GM10248 (cell line): ENCODE measurements around the gene SEMA3A.
"Not testable (repeated sequence)": the region's sequence is repeated elsewhere in the genome, so short reads cannot be mapped to it uniquely, and the experiment has no call there.

ENCODE experiments used
- CTCF ChIA-PET: fragments of 300-600 bp; sonication (Branson Sonifier 250); formaldehyde crosslinking; extraction: SDS; loops from one replicate; lab custom pipeline; 2021; ENCODE audit warnings: antibody characterized with exemption; lab: Yijun Ruan, JAX
- POLR2A ChIA-PET: fragments of 350-650 bp; sonication (Branson Sonifier 250); formaldehyde crosslinking; extraction: SDS; loops from one replicate; lab custom pipeline; 2020; ENCODE audit warnings: antibody characterized with exemption; lab: Yijun Ruan, JAX
- DNase-seq: peaks from one replicate; pipeline ENCODE4 v3.0.0; 2012; ENCODE audit errors: extremely low spot score
- CTCF ChIP-seq: IDR thresholded peaks from 2 replicates; pipeline ENCODE4 v1.5.1; 2012; ENCODE audit warnings: mild to moderate bottlenecking, low read depth; ENCODE audit errors: extremely low read depth, missing control alignments, control extremely low read depth

The SEMA3A gene

DNA sequence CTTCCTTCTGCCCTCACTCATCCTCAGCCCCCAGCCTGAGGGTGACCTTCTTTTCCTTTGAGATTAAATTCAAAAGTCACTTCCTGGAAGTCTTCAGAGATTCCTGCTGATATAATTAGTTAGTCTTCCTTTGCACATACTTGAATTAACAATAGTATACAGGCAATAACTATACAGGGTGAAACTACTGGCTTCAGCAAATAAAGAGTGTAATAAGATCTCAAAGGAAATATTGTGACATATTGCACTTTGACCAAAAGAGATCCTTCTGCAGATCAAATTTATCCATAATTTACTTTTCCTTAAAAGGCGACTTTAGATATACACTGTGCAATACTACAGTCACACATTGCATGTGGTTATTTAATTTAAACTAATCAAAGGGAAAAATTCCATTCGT is 123.8 kb downstream of the SEMA3A start:
- no peak for TF ChIP-seq CTCF
- no peak for DNase-seq
- POLR2A ChIA-PET, result no interaction called here

DNA sequence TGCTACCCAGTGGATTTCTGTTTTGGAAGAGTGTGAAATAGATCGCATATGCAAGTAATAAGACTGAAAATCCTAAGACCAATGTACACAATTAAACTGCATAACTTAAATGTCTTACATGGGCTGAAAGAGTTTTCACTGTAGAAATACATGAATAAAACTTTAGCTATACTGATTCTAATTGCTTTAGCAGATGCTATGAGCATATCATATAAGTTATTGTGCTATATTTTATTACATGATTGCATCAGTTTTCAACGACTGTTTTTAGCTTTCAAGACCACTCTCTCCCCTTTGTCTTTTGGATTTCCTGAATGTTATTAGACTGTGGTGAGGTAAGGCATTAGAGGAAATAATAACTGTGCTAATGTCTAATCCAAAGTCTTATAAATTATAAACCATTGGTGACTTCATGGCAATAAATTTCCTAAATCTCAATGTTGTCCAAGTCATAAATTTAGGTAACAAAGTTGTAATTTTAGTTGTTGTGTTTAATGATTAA is 124.5 kb downstream of the SEMA3A start:
- ChIA-PET CTCF (no interaction called here), POLR2A (no interaction called here)
- TF ChIP-seq CTCF, result no peak
- no peak for DNase-seq

More for the DNA sequence above, 123.8 kb downstream of the SEMA3A start:
- CTCF ChIA-PET, result no interaction called here

DNA sequence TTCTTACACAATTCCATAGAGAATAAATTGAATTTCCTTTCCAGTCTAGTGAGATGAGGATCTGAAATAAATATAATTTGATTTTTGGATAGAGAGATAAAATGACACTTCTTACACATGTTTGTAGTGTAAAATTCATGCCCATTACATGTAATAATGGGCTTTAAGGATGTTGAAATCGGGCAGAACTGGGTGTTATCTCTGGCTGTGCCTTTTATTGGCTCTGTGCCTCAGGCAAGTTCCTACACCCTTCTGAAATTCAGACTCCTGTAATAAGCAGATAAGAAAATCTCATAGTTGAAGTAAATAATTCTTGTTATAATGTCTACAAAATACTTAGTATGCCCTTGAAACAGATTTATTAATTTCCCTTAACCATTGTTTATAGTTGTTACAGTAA is 125.6 kb downstream of the SEMA3A start:
- CTCF ChIA-PET, result no interaction called here

DNA sequence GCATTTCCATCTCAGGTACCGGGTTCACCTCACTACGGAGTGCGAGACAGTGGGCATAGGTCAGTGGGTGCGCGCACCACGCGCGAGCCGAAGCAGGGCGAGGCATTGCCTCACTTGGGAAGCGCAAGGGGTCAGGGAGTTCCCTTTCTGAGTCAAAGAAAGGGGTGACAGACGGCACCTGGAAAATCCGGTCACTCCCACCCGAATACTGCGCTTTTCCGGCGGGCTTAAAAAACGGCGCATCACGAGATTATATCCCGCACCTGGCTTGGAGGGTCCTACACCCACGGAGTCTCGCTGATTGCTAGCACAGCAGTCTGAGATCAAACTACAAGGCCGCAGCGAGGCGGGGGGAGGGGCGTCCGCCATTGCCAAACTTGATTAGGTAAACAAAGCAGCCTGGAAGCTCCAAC is 132.1 kb downstream of the SEMA3A start:
- CTCF ChIA-PET, DNase-seq, POLR2A ChIA-PET: not testable (repeated sequence)

More for the DNA sequence above, 125.6 kb downstream of the SEMA3A start:
- no peak for TF ChIP-seq CTCF
- no peak for DNase-seq
- POLR2A ChIA-PET, result no interaction called here

DNA sequence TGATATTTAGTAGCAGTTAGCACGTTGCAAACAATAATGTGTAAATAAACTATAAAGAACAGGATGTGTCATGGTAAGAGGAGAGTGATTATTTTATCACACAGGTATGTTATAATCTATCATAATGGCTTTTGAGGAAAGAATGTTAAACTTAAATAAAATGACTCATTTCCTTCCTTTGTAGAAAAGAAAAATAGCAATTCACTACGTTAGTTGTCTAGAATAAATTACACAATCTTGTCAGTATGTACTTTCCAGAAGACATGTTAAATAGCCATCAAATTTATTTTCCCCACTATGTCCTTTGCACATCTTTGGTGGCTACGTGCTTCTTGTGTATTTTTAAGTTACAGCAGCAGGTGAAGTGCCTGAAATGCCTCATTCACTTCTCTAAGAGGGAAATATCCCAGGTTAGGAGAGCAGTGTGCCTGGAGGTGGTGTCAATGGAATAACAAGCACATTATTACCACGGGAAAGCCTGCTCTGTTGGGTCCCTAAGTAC is 133.8 kb downstream of the SEMA3A start:
- POLR2A ChIA-PET, result no interaction called here
- no peak for DNase-seq

GRCh38 chr7:84060000-84060399 is 134.6 kb downstream of the SEMA3A start:
- POLR2A ChIA-PET, result no interaction called here
- CTCF ChIA-PET, result no interaction called here
- DNase-seq, result no peak
- no peak for TF ChIP-seq CTCF

More for the DNA sequence above, 133.8 kb downstream of the SEMA3A start:
- CTCF ChIA-PET, result no interaction called here
- no peak for TF ChIP-seq CTCF

GRCh38 chr7:84058311-84059076 is 136.1 kb downstream of the SEMA3A start:
- DNase-seq, result no peak
- TF ChIP-seq CTCF, result no peak
- POLR2A ChIA-PET, result no interaction called here
- CTCF ChIA-PET, result interaction anchor here (0.8 kb wide), 1 partner anchor 80 kb away, joined by 3 read pairs; no protein-coding TSS in a partner anchor
